Stimulated activated CD8-positive, alpha-beta memory T cell treated with anti-CD3 and anti-CD28 coated beads, Interleukin-15, amount 100 ng/mL, for 24 hours (primary cell): Measurements from ENCODE around the gene OR1L1.

ENCODE experiments used
- DNase-seq: peaks from one replicate; pipeline ENCODE4 v3.0.0-alpha.2; 2020; ENCODE audit warnings: low read depth

The OR1L1 gene

GRCh38 chr9:122661416-122661815, at the start of gene OR1L1:
Gene OR1L1 (plus strand): TSS chr9:122661716. CDS start chr9:122661716, 0 bp downstream.
- no peak for DNase-seq

- no peak for DNase-seq
Observed at GRCh38 chr9:122614362-122614761, 47.2 kb upstream of the OR1L1 start, which contains the start of gene OR1Q1. Gene OR1Q1 (plus strand): TSS chr9:122614738. CDS start chr9:122614738, 0 bp downstream.

- no peak for DNase-seq
Observed at GRCh38 chr9:122619996-122620395, 41.5 kb upstream of the OR1L1 start.

GRCh38 chr9:122642226-122642625, 19.3 kb upstream of the OR1L1 start:
- DNase-seq = no peak

GRCh38 chr9:122656378-122656777, 5.1 kb upstream of the OR1L1 start:
- no peak for DNase-seq

GRCh38 chr9:122657527-122657926, 4.0 kb upstream of the OR1L1 start, which contains the start of gene OR1B1:
Gene OR1B1 (minus strand): TSS chr9:122657627.
- no peak for DNase-seq

GRCh38 chr9:122672481-122672880, 11.0 kb downstream of the OR1L1 start:
- DNase-seq = no peak

GRCh38 chr9:122684851-122685250, 23.3 kb downstream of the OR1L1 start:
- no peak for DNase-seq

- no peak for DNase-seq
Observed at GRCh38 chr9:122695696-122696095, 34.2 kb downstream of the OR1L1 start.
